ENCODE measurements around the gene PIGS. TPM values are rescaled to one million over a fixed set of nuclear protein-coding genes. Genes with fewer than 3 reads are reported as not detected.

Gene PIGS
- total RNA-seq, 2 experiments from 2014 or later = 38.7 to 41.4 TPM

DNA sequence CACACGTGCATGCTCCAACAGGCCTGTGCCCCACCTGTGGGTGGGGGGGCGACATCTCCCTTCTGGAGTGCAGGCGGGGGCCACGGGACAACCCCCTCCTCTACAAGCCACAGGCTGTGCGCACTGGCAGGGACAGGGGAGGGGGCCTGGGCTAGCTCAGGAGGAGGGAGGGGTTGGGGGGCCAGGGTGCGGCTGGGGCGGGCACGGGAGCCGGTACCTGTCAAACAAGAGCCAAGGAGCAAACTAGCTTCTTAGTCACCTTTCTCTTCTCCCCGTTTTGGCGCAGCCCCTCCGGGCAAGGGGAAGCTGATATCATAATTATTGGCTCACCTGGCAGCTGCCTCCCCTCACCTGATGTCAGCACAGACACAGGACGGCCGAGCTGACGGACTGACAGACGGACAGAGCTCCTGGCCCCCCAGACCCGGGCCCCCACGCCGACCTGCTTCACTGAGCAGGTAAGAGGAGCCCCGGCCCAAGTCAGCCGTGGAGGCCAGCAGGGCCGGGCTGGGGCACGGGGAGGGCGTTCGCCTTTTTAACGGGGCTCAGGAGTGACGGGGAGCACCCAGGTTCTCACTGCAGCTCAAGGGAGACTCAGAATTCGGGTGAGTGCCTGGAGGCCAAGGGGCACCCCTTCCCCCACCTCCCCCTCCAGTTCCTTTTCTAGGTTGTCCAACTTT, 65.2 kb downstream of the PIGS start, which contains the start of gene FOXN1:
FOXN1 (plus strand) TSS at position 363 of the 680 bp plus-strand sequence. CDS start 17,622 bp downstream, outside the sequence.
- H3K36me3 Mint-ChIP-seq (ENCODE audit: low read depth) = no peaks in the 10 kb centered on the region
- ATAC-seq = no peak
- H3K9me3 Mint-ChIP-seq (ENCODE audit: low read depth) = no peaks in the 10 kb centered on the region
- POLR2A ChIA-PET = no interaction called here
- H3K4me3 Mint-ChIP-seq = no peak within 1 kb of the TSS
- no peak within 1 kb of the TSS for H3K27ac Mint-ChIP-seq
- intact Hi-C loops (cut with DNase I, micrococcal nuclease) = no loop called here
- CTCF ChIA-PET = no interaction called here
- peaks cover 13% of the 10 kb centered on the region for H3K27me3 Mint-ChIP-seq
- no peaks in the 10 kb centered on the region for H3K4me1 Mint-ChIP-seq
- DNase-seq = no peak

DNA sequence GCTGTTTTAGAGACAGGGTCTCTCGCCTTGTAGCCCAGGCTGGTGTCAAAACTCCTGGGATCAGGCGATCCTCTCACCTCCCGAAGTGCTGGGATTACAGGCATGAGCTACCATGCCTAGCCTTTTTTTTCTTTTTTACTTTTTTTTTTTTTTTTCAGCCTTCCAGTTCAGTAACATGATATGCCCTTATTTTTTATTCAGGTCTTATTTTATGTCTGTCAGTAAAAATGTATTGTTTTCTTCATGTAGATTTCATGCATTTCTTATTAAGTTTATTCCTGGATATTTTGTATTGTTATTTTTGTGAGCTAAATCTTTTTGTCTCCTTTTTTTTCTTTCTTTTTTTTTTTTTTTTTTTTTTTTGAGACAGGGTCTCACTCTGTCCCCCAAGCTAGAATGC, 67.9 kb downstream of the PIGS start:
- intact Hi-C loops (cut with DNase I, micrococcal nuclease) = no loop called here
- no peak for ATAC-seq
- no peak for DNase-seq
- Mint-ChIP-seq H3K27ac (no peak overlapping the region), H3K36me3 (ENCODE audit: low read depth) (no peaks in the 10 kb centered on the region), H3K27me3 (peaks cover 6% of the 10 kb centered on the region), H3K4me1 (no peaks in the 10 kb centered on the region), H3K4me3 (no peak overlapping the region), H3K9me3 (ENCODE audit: low read depth) (no peaks in the 10 kb centered on the region)
- ChIA-PET CTCF (interaction anchor here (0.6 to 1.8 kb wide), 10 partner anchors 8 to 564 kb away, joined by 3 to 5 read pairs (median 4); no protein-coding TSS in a partner anchor), POLR2A (no interaction called here)

Other genes with a start within 250 kb of the PIGS start
- gene IFT20, start 236.1 kb downstream of the PIGS start, total RNA-seq = 10 to 100 TPM; 12.9 to 17.3 TPM
- gene TNFAIP1, start 235.8 kb downstream of the PIGS start, total RNA-seq = 10 to 100 TPM; 25.5 to 26.1 TPM
- gene POLDIP2, start 214.0 kb downstream of the PIGS start, total RNA-seq = 10 to 100 TPM; 84.9 to 98.4 TPM
- not detected for gene SEBOX, start 206.3 kb downstream of the PIGS start, total RNA-seq
- under 1 TPM in 1 of 2 experiments, not detected in 1; 0.21 TPM for gene VTN, start 201.2 kb downstream of the PIGS start, total RNA-seq
- 10 to 100 TPM; 18.1 to 21.9 TPM for gene SARM1, start 199.8 kb downstream of the PIGS start, total RNA-seq
- 1 to 10 TPM; 3.0 to 4.0 TPM for gene SLC46A1, start 165.3 kb downstream of the PIGS start, total RNA-seq
- gene SLC13A2, start 97.9 kb downstream of the PIGS start, total RNA-seq = not detected
- gene FOXN1, start 65.2 kb downstream of the PIGS start, total RNA-seq = not detected
- gene UNC119, start 18.9 kb downstream of the PIGS start, total RNA-seq = 10 to 100 TPM; 35.9 to 48.7 TPM
- gene ALDOC, start 5.4 kb upstream of the PIGS start, total RNA-seq = 100 to 1,000 TPM; 131 to 133 TPM
- gene SPAG5, start 27.5 kb upstream of the PIGS start, total RNA-seq = 100 to 1,000 TPM; 142 to 165 TPM
- 10 to 100 TPM; 17.6 to 21.4 TPM for gene RSKR, start 42.7 kb upstream of the PIGS start, total RNA-seq
- gene BLTP2, start 73.6 kb upstream of the PIGS start, total RNA-seq = 100 to 1,000 TPM; 138 to 152 TPM
- 10 to 100 TPM; 36.6 to 37.2 TPM for gene SDF2, start 90.4 kb upstream of the PIGS start, total RNA-seq
- gene SUPT6H, start 90.7 kb upstream of the PIGS start, total RNA-seq = 10 to 100 TPM; 80.6 to 85.8 TPM
- 1 to 10 TPM; 4.0 to 4.5 TPM for gene PROCA1, start 140.4 kb upstream of the PIGS start, total RNA-seq
- 10 to 100 TPM; 13.6 to 17.4 TPM for gene RAB34, start 146.3 kb upstream of the PIGS start, total RNA-seq
- 1,000 to 10,000 TPM; 2,164 to 2,505 TPM for gene RPL23A, start 148.5 kb upstream of the PIGS start, total RNA-seq
- gene TLCD1, start 154.7 kb upstream of the PIGS start, total RNA-seq = 1 to 10 TPM; 8.5 to 8.7 TPM
- gene NEK8, start 157.3 kb upstream of the PIGS start, total RNA-seq = 1 to 10 TPM; 3.8 to 4.0 TPM
- 100 to 1,000 TPM in 1 of 2 experiments, 10 to 100 TPM in 1; 96.5 to 117 TPM for gene TRAF4, start 172.5 kb upstream of the PIGS start, total RNA-seq